Mesenchymal stem cell (in vitro differentiated cells and primary cell): ENCODE data around the gene MSI2.
A peak's percentile ranks its signal among the peaks of the same experiment; 100 is the strongest.

Experiments
- DNase-seq: peaks from one replicate; pipeline ENCODE4 v3.0.0-alpha.2; 2013
- H2AFZ ChIP-seq: one replicate; pipeline ENCODE4 v1.6.1; 2013; ENCODE audit warnings: low read depth, mild to moderate bottlenecking, control low read depth, inconsistent platforms, low read length, moderate library complexity
- H2AK5ac ChIP-seq: 2 replicates; pipeline ENCODE4 v1.6.1; 2013; ENCODE audit warnings: low read length, moderate library complexity, mild to moderate bottlenecking, inconsistent platforms; ENCODE audit not compliant: severe bottlenecking
- H2BK120ac ChIP-seq: one replicate; pipeline ENCODE4 v1.6.1; 2013; ENCODE audit warnings: low read depth, mild to moderate bottlenecking, inconsistent platforms, low read length, moderate library complexity
- H2BK12ac ChIP-seq, 2 experiments: one replicate each; pipeline ENCODE4 v1.6.1; 2013; ENCODE audit warnings: inconsistent platforms in 2 of 2, low read length in 2 of 2, mild to moderate bottlenecking in 2 of 2, moderate library complexity in 2 of 2, control low read depth in 1 of 2
- H2BK15ac ChIP-seq: one replicate; pipeline ENCODE4 v1.6.1; 2013; ENCODE audit warnings: mild to moderate bottlenecking, low read depth, inconsistent platforms; ENCODE audit not compliant: poor library complexity, severe bottlenecking
- H2BK5ac ChIP-seq: 2 replicates; pipeline ENCODE4 v1.6.1; 2013; ENCODE audit warnings: low read depth, mild to moderate bottlenecking, low read length, control low read depth, inconsistent platforms; ENCODE audit not compliant: poor library complexity, severe bottlenecking
- H3K14ac ChIP-seq, 2 experiments: one replicate each; pipeline ENCODE4 v1.6.1; 2013; ENCODE audit warnings: inconsistent platforms in 2 of 2, low read length in 2 of 2, control low read depth in 1 of 2, mild to moderate bottlenecking in 1 of 2, moderate library complexity in 1 of 2
- H3K18ac ChIP-seq, 2 experiments: one replicate each; pipeline ENCODE4 v1.6.1; 2013; ENCODE audit warnings: inconsistent platforms in 2 of 2, low read length in 2 of 2, control low read depth in 1 of 2, low read depth in 1 of 2, mild to moderate bottlenecking in 1 of 2
- H3K23ac ChIP-seq, 2 experiments: one replicate each; pipeline ENCODE4 v1.6.1; 2013; ENCODE audit warnings: inconsistent platforms in 2 of 2, low read length in 2 of 2, mild to moderate bottlenecking in 2 of 2, moderate library complexity in 2 of 2, control low read depth in 1 of 2
- H3K27ac ChIP-seq: 2 replicates; pipeline ENCODE4 v1.5.1; 2013; ENCODE audit warnings: mild to moderate bottlenecking, moderate library complexity, low read length, control low read depth, inconsistent platforms; ENCODE audit not compliant: poor library complexity, severe bottlenecking
- H3K27me3 ChIP-seq, 2 experiments: 2 replicates each; pipeline versions ENCODE4 v1.6.1 to v1.7.0; 2013; ENCODE audit warnings: low read length in 2 of 2, mild to moderate bottlenecking in 2 of 2, moderate library complexity in 2 of 2, control low read depth in 1 of 2, inconsistent platforms in 1 of 2; ENCODE audit not compliant: control insufficient read depth in 1 of 2, insufficient read depth in 1 of 2
- H3K36me3 ChIP-seq, 2 experiments: 2 replicates each; pipeline versions ENCODE4 v1.6.1 to v1.7.0; 2013; ENCODE audit warnings: low read length in 2 of 2, control low read depth in 1 of 2, inconsistent platforms in 1 of 2, low read depth in 1 of 2, mild to moderate bottlenecking in 1 of 2; ENCODE audit not compliant: insufficient read depth in 2 of 2, control insufficient read depth in 1 of 2
- H3K4ac ChIP-seq, 2 experiments: one replicate each; pipeline ENCODE4 v1.6.1; 2013; ENCODE audit warnings: inconsistent platforms in 2 of 2, low read length in 2 of 2, mild to moderate bottlenecking in 2 of 2, moderate library complexity in 2 of 2, control low read depth in 1 of 2, low read depth in 1 of 2
- H3K4me1 ChIP-seq: 2 replicates; pipeline ENCODE4 v1.6.1; 2013; ENCODE audit warnings: low read depth, low read length, control low read depth; ENCODE audit not compliant: control insufficient read depth, insufficient read depth
- H3K4me2 ChIP-seq: 2 replicates; pipeline ENCODE4 v1.6.1; 2013; ENCODE audit warnings: low read length, mild to moderate bottlenecking, inconsistent platforms; ENCODE audit not compliant: poor library complexity, severe bottlenecking
- H3K4me3 ChIP-seq, 2 experiments: 2 replicates each; pipeline versions ENCODE4 v1.5.1 to v1.7.0; 2013; ENCODE audit warnings: low read length in 2 of 2, mild to moderate bottlenecking in 2 of 2, control low read depth in 1 of 2, low read depth in 1 of 2; ENCODE audit not compliant: insufficient read depth in 1 of 2
- H3K79me1 ChIP-seq: replicated peaks from 2 replicates; pipeline ENCODE4 v1.6.1; 2013; ENCODE audit warnings: mild to moderate bottlenecking, control low read depth, low read length, inconsistent platforms; ENCODE audit not compliant: poor library complexity, severe bottlenecking
- H3K9ac ChIP-seq: 2 replicates; pipeline ENCODE4 v1.7.0; 2013; ENCODE audit warnings: mild to moderate bottlenecking, low read length, moderate library complexity
- H3K9me3 ChIP-seq: 2 replicates; pipeline ENCODE4 v1.7.0; 2013; ENCODE audit warnings: mild to moderate bottlenecking, low read length; ENCODE audit not compliant: control insufficient read depth
- H4K8ac ChIP-seq: one replicate; pipeline ENCODE4 v1.6.1; 2013; ENCODE audit warnings: inconsistent platforms, mild to moderate bottlenecking, low read length, moderate library complexity
- H4K91ac ChIP-seq: one replicate; pipeline ENCODE4 v1.6.1; 2013; ENCODE audit warnings: mild to moderate bottlenecking, low read length, inconsistent platforms
- WGBS: methylation state at CpG from one replicate; pipeline ENCODE4 v1.1.7; 2013; ENCODE audit warnings: mixed read lengths; 5-methylcytosine and 5-hydroxymethylcytosine counted together

Gene MSI2

GRCh38 chr17:57549468-57549867 lies 293.1 kb downstream of the MSI2 start:
- Histone ChIP-seq H3K36me3 (peaks cover 0 to 5% of the 10 kb centered on the region in 2 experiments), H2BK120ac (no peak overlapping the region), H3K14ac (peak overlapping the region in 1 of 2 experiments; percentile 30), H4K8ac (peak overlapping the region; percentile 83), H4K91ac (peak overlapping the region; percentile 12), H3K27ac (no peak overlapping the region), H2AK5ac (no peak overlapping the region), H3K4me2 (no peak overlapping the region), H2AFZ (no peak overlapping the region), H3K4ac (peak overlapping the region in 1 of 2 experiments; percentile 13), H2BK15ac (peak overlapping the region; percentile 68), H3K9me3 (no peaks in the 10 kb centered on the region), H2BK5ac (no peak overlapping the region), H3K27me3 (peaks cover 0 to 58% of the 10 kb centered on the region in 2 experiments), H3K79me1 (peaks cover 19% of the 10 kb centered on the region), H3K18ac (peak overlapping the region; percentile 1 to 14), H2BK12ac (peak overlapping the region; percentile 61 to 81), H3K9ac (no peak overlapping the region), H3K23ac (no peak overlapping the region), H3K4me1 (peaks cover 9% of the 10 kb centered on the region), H3K4me3 (no peak overlapping the region)
- WGBS = 83% methylated on average over 1 of the region's 3 CpGs
- DNase-seq = no peak

GRCh38 chr17:57550016-57550415 lies 293.7 kb downstream of the MSI2 start:
- WGBS = 69% methylated on average over 10 of the region's 10 CpGs
- Histone ChIP-seq H2AK5ac (no peak overlapping the region), H2AFZ (no peak overlapping the region), H3K4me2 (no peak overlapping the region), H3K4me1 (peaks cover 14% of the 10 kb centered on the region), H3K27me3 (peaks cover 0 to 60% of the 10 kb centered on the region in 2 experiments), H3K27ac (no peak overlapping the region), H3K36me3 (peaks cover 0 to 5% of the 10 kb centered on the region in 2 experiments), H3K9me3 (no peaks in the 10 kb centered on the region), H2BK15ac (peak overlapping the region; percentile 68), H2BK120ac (no peak overlapping the region), H3K9ac (no peak overlapping the region), H3K23ac (no peak overlapping the region), H3K4ac (peak overlapping the region in 1 of 2 experiments; percentile 32), H3K18ac (peak overlapping the region; percentile 1 to 47), H4K8ac (peak overlapping the region; percentile 83), H3K4me3 (no peak overlapping the region), H2BK5ac (no peak overlapping the region), H3K79me1 (peaks cover 19% of the 10 kb centered on the region), H2BK12ac (peak overlapping the region; percentile 6 to 12), H3K14ac (peak overlapping the region in 1 of 2 experiments; percentile 44), H4K91ac (peak overlapping the region; percentile 36)
- DNase-seq = no peak

GRCh38 chr17:57550668-57551315 lies 294.5 kb downstream of the MSI2 start:
- WGBS = 95% methylated on average over 11 of the region's 11 CpGs
- peak overlapping the region in 1 of 2 experiments; percentile 84 for H2BK12ac ChIP-seq
- peaks cover 24% of the 10 kb centered on the region for H3K79me1 ChIP-seq
- peaks cover 17% of the 10 kb centered on the region for H3K4me1 ChIP-seq
- H4K8ac ChIP-seq = no peak overlapping the region
- no peak overlapping the region for H3K27ac ChIP-seq
- H2BK120ac ChIP-seq = no peak overlapping the region
- H3K9ac ChIP-seq = no peak overlapping the region
- peak overlapping the region in 1 of 2 experiments; percentile 81 for H3K18ac ChIP-seq
- H3K27me3 ChIP-seq = peaks cover 0 to 65% of the 10 kb centered on the region in 2 experiments
- no peak overlapping the region for H2AFZ ChIP-seq
- peak overlapping the region; percentile 29 for H4K91ac ChIP-seq
- no peak overlapping the region for H3K4me2 ChIP-seq
- H3K36me3 ChIP-seq = peaks cover 0 to 5% of the 10 kb centered on the region in 2 experiments
- peak overlapping the region in 1 of 2 experiments; percentile 84 for H3K14ac ChIP-seq
- H3K23ac ChIP-seq = no peak overlapping the region
- no peak overlapping the region for H2AK5ac ChIP-seq
- peak overlapping the region in 1 of 2 experiments; percentile 7 for H3K4ac ChIP-seq
- H3K9me3 ChIP-seq = no peaks in the 10 kb centered on the region
- no peak overlapping the region for H3K4me3 ChIP-seq
- DNase-seq = no peak
- peak overlapping the region; percentile 38 for H2BK15ac ChIP-seq
- H2BK5ac ChIP-seq = no peak overlapping the region

GRCh38 chr17:57551321-57552079 lies 295.2 kb downstream of the MSI2 start:
- peak overlapping the region; percentile 29 for H4K91ac ChIP-seq
- no peak overlapping the region for H2BK5ac ChIP-seq
- peaks cover 0 to 4% of the 10 kb centered on the region in 2 experiments for H3K36me3 ChIP-seq
- H3K14ac ChIP-seq = peak overlapping the region in 1 of 2 experiments; percentile 84
- WGBS = 90% methylated on average over 10 of the region's 14 CpGs
- H3K79me1 ChIP-seq = peaks cover 25% of the 10 kb centered on the region
- H3K4me1 ChIP-seq = peaks cover 17% of the 10 kb centered on the region
- H2BK15ac ChIP-seq = peak overlapping the region; percentile 38
- no peak overlapping the region for H2BK120ac ChIP-seq
- H3K9me3 ChIP-seq = no peaks in the 10 kb centered on the region
- no peak overlapping the region for H3K23ac ChIP-seq
- H3K4me2 ChIP-seq = no peak overlapping the region
- no peak for DNase-seq
- no peak overlapping the region for H3K4me3 ChIP-seq
- H2BK12ac ChIP-seq = peak overlapping the region; percentile 6 to 84
- no peak overlapping the region for H3K27ac ChIP-seq
- peak overlapping the region in 1 of 2 experiments; percentile 22 for H3K4ac ChIP-seq
- H3K27me3 ChIP-seq = peaks cover 0 to 70% of the 10 kb centered on the region in 2 experiments
- no peak overlapping the region for H3K9ac ChIP-seq
- no peak overlapping the region for H4K8ac ChIP-seq
- no peak overlapping the region for H2AFZ ChIP-seq
- peak overlapping the region; percentile 55 to 81 for H3K18ac ChIP-seq
- no peak overlapping the region for H2AK5ac ChIP-seq
